ENCODE measurements around the gene GAL.

DNA sequence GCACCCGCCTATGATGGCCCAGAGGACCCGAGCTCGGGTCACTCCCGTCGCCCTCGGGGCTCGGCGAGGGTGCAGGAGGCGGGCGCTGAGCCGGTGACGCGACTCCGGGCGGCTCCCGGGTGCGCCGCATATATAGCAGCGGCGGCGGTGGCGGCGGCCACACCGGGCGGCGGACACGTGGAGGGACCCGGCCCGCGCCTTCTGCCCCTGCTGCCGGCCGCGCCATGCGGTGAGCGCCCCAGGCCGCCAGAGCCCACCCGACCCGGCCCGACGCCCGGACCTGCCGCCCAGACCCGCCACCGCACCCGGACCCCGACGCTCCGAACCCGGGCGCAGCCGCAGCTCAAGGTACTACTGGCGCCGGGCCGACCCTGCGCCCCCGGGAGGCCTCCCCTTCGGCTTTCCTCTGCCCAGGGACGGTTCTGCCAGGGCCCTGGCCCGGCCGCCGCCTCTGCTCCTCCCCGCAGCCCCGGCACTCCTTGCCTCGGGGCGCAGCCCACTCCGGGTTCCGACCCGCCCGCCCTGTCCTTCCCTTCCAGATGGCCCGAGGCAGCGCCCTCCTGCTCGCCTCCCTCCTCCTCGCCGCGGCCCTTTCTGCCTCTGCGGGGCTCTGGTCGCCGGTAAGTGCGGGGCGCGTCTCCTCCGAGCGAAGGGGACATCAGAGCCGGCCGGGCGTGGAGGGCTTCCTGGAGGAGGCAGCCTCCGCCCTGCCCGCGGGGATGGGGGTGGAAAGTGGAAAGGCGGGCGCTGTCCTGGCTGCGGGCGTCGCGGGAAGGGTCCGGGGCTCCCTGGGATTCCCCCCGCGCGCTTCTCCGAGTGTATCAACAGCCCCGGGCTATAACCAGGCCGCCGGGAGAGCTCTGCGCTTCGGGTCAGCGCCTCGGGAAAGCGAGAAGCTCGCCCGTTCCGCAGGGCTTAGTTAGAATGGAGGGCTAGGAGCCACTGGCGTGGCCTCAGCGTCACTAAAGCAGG lies at the start of gene GAL:
- TF ChIP-seq POLR2AphosphoS5 (IDR thresholded peaks at IDR 0.05) (no peak), POLR2A (IDR thresholded peaks at IDR 0.05) (no peak), EP300 (IDR thresholded peaks at IDR 0.05; ENCODE audit: low read depth) (no peak)
- TF ChIP-seq, protein P1, sequence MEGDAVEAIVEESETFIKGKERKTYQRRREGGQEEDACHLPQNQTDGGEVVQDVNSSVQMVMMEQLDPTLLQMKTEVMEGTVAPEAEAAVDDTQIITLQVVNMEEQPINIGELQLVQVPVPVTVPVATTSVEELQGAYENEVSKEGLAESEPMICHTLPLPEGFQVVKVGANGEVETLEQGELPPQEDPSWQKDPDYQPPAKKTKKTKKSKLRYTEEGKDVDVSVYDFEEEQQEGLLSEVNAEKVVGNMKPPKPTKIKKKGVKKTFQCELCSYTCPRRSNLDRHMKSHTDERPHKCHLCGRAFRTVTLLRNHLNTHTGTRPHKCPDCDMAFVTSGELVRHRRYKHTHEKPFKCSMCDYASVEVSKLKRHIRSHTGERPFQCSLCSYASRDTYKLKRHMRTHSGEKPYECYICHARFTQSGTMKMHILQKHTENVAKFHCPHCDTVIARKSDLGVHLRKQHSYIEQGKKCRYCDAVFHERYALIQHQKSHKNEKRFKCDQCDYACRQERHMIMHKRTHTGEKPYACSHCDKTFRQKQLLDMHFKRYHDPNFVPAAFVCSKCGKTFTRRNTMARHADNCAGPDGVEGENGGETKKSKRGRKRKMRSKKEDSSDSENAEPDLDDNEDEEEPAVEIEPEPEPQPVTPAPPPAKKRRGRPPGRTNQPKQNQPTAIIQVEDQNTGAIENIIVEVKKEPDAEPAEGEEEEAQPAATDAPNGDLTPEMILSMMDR (IDR thresholded peaks at IDR 0.05), result no peak

All from transverse colon (tissue), 4 donors.